DOHH2 (cell line): Measurements from ENCODE around the gene RPH3AL.

Source experiments
- EZH2phosphoT487 ChIP-seq: fragments of 200-600 bp; sonication (generic); IDR thresholded peaks from 2 replicates; pipeline ENCODE4 v1.6.1; 2017; ENCODE audit warnings: borderline replicate concordance, mild to moderate bottlenecking, antibody characterized with exemption, low read length, moderate library complexity, mixed read lengths
- TF ChIP-seq, protein P1 (sequence below): fragments of 200-600 bp; sonication (generic); IDR thresholded peaks from one replicate; pipeline ENCODE4 v1.5.1; 2014; ENCODE audit warnings: antibody characterized with exemption, mild to moderate bottlenecking, low read depth, low read length; ENCODE audit not compliant: poor library complexity, severe bottlenecking

- TF ChIP-seq, protein P1, sequence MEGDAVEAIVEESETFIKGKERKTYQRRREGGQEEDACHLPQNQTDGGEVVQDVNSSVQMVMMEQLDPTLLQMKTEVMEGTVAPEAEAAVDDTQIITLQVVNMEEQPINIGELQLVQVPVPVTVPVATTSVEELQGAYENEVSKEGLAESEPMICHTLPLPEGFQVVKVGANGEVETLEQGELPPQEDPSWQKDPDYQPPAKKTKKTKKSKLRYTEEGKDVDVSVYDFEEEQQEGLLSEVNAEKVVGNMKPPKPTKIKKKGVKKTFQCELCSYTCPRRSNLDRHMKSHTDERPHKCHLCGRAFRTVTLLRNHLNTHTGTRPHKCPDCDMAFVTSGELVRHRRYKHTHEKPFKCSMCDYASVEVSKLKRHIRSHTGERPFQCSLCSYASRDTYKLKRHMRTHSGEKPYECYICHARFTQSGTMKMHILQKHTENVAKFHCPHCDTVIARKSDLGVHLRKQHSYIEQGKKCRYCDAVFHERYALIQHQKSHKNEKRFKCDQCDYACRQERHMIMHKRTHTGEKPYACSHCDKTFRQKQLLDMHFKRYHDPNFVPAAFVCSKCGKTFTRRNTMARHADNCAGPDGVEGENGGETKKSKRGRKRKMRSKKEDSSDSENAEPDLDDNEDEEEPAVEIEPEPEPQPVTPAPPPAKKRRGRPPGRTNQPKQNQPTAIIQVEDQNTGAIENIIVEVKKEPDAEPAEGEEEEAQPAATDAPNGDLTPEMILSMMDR = no peak
- no peak for TF ChIP-seq EZH2phosphoT487
These were observed 119.1 kb downstream of the RPH3AL start for GRCh38 chr17:233473-233941.
